Heart left ventricle (tissue), 13 donors: ENCODE measurements around the gene PKD1.

Experiments used
- POLR2A ChIP-seq, 2 donors: fragments of 450-650 bp; IDR thresholded peaks; one replicate each; pipeline ENCODE4 v1.6.1; 2017; ENCODE audit warnings: antibody characterized with exemption in 2 of 2, mild to moderate bottlenecking in 2 of 2, moderate library complexity in 2 of 2
- TF ChIP-seq, protein P1 (sequence below), 12 donors: fragments of 200-600 bp; sonication (generic) in 4 of 12; IDR thresholded peaks; one replicate each; pipeline versions ENCODE4 v1.5.0 to v1.8.0; 2018 to 2022; ENCODE audit warnings: antibody characterized with exemption in 12 of 12, mild to moderate bottlenecking in 5 of 12
- donor health status: ischemic (EF 13 %, LVEDD 7.1; RV severe dilation, severe dysfunction).
- donor health status: DM: no; HTN: yes; CAD: no.
- donor health status: DM: no; HTN: no; CAD: no.
- donor health status: ischemic (EF 25% LVEDD 6.9; RV normal size, moderate dysfunction).
- donor health status: ischemic (EF 25% LVEDD 5.7; RV mildly dilated, moderate dysfunction).
- donor health status: ischemic (EF 35%, LVEDD 5.7; RV mildly dilated, moderate dysfunction).
- donor health status: nonischemic (EF 11% LVEDD 7.7; RV severe dilation, severe dysfunction).
- donor health status: DM: yes; HTN: yes; CAD: no.
- donor health status: PGD.
- donor health status: ischemic (EF 29% LVEDD 5.4; RV normal size, mild dysfunction).
- donor health status: nonischemic (EF 23%, LVEDD 6.1; RV moderate dilation, normal function).

DNA sequence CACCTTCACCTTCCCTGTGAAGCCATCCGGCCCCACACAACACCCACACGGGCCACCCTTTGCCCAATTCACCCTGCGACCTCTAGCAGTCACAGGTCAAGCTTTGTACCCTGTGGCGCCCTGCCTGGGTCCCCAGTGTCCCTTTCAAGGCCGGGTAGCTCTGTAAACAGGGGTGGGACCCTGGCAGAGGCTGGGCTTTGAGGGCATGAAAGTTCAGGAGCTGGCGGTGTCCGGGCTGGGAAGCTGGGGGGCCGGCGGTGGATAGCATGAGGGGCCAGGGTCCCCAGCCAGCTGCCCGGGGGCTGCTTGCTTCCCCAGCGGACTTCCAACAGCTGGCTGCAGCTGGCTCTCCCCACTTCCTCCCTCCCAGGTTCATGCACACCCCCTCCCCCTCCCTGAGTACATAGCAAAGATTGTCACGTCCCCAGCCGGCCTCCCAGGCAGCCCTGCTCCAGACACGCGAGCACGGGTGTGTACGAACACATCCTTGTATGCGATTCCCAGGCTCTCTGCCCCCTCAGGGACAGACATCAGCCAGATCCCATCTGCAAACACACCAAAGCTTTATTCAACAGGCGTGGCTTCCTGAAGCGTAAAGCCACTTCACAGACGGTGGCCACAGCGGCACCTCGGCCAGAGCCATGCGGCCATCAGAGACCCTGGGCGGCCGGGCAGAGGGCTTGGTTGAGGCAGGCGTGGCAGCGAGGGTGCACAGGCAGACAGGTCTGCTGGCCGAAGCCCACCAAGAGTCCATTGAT lies 96.2 kb downstream of the PKD1 start:
- TF ChIP-seq, protein P1, sequence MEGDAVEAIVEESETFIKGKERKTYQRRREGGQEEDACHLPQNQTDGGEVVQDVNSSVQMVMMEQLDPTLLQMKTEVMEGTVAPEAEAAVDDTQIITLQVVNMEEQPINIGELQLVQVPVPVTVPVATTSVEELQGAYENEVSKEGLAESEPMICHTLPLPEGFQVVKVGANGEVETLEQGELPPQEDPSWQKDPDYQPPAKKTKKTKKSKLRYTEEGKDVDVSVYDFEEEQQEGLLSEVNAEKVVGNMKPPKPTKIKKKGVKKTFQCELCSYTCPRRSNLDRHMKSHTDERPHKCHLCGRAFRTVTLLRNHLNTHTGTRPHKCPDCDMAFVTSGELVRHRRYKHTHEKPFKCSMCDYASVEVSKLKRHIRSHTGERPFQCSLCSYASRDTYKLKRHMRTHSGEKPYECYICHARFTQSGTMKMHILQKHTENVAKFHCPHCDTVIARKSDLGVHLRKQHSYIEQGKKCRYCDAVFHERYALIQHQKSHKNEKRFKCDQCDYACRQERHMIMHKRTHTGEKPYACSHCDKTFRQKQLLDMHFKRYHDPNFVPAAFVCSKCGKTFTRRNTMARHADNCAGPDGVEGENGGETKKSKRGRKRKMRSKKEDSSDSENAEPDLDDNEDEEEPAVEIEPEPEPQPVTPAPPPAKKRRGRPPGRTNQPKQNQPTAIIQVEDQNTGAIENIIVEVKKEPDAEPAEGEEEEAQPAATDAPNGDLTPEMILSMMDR (IDR thresholded peaks at IDR 0.05), result no peak
- TF ChIP-seq POLR2A (IDR thresholded peaks at IDR 0.05), result no peak
